Endometrium (tissue), 2 donors: ENCODE measurements around the gene PRSS58.

ENCODE experiments used
- FAIRE-seq: peaks from 2 replicates; lab custom pipeline; 2012; peaks lifted over from hg19 to GRCh38; lab: Jason Lieb, UNC
- donor health status: control.
- donor health status: control.

PRSS58 gene, protein sequence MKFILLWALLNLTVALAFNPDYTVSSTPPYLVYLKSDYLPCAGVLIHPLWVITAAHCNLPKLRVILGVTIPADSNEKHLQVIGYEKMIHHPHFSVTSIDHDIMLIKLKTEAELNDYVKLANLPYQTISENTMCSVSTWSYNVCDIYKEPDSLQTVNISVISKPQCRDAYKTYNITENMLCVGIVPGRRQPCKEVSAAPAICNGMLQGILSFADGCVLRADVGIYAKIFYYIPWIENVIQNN

DNA sequence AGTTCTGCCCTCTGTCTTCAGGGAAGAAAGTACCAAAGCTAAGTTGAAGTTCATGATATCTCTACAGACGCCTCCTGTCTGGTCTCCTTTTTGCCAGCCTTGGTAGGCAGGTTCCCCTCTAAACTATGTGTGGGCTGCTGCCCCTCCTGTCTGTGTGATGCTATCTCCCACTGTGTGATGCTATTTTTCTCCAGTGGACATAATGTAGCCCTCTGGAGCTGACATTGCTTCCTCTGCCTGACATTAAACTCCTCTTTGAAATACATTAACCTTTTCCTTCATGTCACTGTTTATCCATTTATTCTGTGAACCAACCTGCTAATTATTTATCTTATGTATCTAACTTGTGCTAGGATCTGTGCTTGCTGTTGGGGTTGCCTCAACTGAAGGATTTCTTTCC lies at the start of gene PRSS58:
Gene PRSS58, minus strand, starts transcription at position 101 of the 400 bp plus-strand sequence. CDS start 351 bp downstream, outside the sequence.
- FAIRE-seq, result no peak

GRCh38 chr7:142307246-142307900 lies 49.5 kb upstream of the PRSS58 start:
- no peak for FAIRE-seq

GRCh38 chr7:142303650-142304049 lies 45.8 kb upstream of the PRSS58 start:
- no peak for FAIRE-seq

DNA sequence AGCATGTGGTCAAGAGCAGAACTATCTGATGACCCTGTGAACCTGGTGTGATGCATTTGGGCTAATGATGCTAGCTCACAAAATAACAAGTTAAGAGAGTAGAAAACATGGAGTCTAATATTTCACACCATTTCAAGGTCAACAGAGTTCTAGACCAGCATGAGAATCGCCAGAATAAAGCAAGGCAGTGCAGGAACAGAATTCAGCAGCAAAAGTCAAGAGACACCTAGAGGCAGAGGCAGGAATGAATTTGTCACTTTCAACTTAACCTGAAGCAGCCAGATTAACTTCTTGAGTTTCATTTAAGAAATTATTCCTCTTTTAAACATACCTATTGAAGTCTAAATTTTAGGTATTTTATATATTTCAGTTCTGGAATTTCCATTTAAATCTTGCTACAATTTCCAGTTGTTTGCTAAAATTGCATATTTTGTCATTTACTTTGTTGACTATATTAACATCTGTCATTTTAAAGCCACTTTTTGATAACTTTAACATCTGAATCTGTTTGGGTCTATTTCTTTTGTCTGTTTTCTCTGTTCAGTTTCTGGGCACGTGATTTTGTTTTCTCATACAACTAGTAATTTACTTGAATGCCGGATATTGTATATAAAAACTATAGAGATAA lies 44.2 kb upstream of the PRSS58 start:
- FAIRE-seq, result no peak

DNA sequence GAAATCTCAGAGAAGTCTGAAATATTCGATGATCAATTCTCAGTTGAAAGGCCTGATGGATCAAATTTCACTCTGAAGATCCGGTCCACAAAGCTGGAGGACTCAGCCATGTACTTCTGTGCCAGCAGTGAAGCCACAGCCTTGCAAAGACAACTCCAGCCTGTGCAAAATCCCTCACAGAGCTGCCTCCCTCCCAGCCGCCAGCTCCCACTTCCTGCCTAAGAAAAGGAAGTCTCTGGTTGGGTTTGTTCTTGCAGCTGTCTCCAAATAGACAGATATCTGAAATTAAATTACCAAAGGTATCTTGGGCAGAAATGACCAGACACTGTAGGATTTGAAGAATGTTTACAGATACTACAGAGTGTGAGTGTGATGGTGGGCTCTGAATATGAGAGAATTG lies 43.4 kb upstream of the PRSS58 start:
- no peak for FAIRE-seq

GRCh38 chr7:142300689-142301088 lies 42.8 kb upstream of the PRSS58 start:
- no peak for FAIRE-seq

DNA sequence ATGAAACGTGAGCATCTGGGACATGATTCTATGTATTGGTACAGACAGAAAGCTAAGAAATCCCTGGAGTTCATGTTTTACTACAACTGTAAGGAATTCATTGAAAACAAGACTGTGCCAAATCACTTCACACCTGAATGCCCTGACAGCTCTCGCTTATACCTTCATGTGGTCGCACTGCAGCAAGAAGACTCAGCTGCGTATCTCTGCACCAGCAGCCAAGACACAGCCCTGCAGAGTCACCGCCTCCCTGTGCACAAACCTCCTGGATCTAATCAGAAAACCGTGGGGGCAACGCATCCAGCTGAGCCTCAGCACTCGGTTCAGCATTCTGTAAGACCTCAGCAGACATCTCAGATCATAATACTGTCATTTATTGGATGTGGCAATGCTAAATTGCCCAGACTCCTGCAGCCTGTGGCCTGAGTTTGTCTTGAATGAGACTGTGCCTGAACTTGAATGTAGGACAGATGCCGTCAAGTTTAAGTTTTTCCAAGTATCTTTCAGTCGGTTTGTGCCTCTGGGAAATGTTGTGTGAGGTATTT lies 41.5 kb upstream of the PRSS58 start:
- no peak for FAIRE-seq

GRCh38 chr7:142298627-142299026 lies 40.8 kb upstream of the PRSS58 start:
- no peak for FAIRE-seq

DNA sequence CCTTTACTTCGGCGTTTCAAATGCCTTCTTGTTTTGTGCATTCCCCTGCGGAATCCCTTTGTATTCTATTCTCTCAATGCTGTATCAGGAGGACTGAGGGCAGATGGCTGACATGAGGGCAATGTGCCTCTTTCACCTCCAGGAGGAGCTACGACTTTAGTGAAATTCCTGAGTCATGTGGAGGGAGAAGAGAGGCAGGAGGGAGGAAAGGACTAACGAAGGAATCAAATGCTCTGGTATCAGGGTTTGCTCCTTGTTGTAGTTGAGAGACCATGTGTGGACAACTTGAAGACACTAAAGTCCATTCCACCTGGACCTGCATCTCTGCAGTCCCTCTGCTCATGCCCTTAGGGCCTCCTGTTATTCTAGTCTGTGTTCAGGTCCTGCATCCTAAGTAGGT lies 40.2 kb upstream of the PRSS58 start:
- FAIRE-seq, result no peak

GRCh38 chr7:142280263-142280662 lies 22.4 kb upstream of the PRSS58 start:
- no peak for FAIRE-seq

DNA sequence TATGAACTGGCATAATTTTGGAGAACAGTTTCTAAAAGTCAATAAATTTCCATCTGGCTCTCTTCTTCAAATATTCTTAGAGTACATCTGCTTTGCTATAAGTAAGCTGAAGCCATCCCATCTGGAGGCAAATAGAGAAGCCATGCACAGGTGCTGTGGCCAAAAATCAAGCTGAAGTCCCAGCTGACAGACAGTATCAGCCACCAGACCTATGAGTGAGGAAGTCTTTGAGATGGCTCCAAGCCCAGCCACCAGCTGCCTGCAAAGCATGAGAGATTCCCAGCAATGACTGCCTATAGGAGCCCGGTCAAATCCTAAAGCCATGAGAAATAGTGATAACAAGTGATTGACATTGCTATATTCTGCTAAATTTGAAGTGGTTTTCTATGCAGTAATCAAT lies 21.7 kb upstream of the PRSS58 start:
- no peak for FAIRE-seq

DNA sequence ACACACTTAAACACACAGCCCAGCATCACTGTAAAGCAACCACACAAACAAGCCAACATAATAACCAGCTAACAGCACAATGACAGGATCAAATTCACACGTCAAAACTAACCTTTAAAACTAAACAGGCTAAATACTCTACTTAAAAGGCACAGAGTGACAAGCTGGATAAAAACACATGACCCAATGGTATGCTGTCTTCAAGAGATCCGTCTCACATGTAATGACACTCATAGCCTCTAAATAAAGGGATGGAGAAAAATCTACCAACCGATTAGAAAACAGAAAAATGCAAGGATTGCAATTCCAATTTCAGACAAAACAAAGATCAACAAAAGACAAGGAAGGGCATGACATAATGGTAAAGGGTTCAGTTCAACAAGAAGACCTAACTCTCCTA lies 17.2 kb upstream of the PRSS58 start:
- FAIRE-seq, result no peak

- no peak for FAIRE-seq
Measured at GRCh38 chr7:142272841-142273240, 15.0 kb upstream of the PRSS58 start.

- FAIRE-seq, result no peak
Measured at GRCh38 chr7:142263598-142264380, 5.9 kb upstream of the PRSS58 start.

GRCh38 chr7:142250705-142251104 lies 7.2 kb downstream of the PRSS58 start:
- FAIRE-seq, result no peak

DNA sequence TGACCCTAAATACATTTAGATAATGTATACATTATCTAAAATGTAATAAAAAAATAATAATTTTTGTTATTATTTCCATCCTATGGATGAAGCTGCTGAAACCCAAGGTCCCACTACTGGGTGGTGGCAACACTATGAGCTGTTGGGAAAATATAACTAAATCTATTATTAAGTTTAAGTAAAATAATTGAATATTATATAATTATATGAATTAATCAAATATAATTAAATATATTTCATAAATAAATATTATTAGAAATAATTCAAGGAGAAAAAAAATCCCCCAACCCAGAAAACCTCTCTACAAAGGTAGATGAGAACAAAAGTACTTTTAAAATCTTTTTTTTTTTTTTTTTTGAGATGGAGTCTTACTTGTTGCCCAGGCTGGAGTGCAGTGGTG lies 7.9 kb downstream of the PRSS58 start:
- no peak for FAIRE-seq

DNA sequence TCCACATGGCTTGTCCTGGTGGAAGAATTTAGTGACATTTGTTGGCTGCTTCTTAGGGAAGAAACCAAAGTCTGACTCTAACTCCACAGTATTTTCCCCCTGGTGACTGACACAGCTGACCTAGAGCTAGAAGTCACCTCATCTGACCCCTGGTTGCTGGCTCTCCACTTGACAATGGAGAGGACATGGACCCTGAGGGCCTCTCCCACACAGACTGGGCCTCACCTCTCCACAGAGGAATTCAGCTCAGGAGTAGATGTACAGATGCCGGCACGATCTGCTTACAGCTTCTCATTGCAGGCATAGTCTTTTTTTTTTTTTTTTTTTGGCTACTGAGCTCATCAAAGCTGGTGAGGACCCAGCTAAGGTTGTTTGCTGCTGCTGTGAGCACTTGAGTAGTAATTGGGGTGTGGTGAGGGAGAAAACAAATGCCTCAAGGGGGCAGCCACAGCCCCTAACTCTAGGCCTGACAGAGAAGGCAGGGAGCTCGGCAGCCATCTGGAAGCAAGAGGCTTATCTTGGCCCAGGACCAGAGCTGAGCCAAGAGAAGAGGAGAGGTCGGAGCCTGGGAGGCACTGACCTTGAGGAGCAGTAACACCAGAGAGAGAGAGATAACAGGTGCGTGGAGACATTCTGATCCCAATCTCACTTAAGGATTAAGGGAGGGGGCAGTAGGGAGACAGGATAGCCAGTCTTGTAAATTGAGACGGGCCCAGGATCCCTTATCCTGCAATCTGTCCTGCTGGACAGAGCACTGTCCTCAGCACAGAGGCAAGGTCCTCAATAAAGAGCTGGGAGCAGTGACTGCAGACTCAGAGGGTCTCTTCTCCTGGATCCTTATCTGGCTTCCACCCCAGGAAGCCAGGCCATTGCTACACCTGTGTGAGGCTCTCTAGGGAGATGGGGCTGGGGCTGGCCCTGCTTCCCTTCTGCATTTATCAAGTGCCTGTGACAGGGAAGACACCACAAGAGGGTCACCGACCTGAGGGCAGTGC lies 9.4 kb downstream of the PRSS58 start:
- no peak for FAIRE-seq

DNA sequence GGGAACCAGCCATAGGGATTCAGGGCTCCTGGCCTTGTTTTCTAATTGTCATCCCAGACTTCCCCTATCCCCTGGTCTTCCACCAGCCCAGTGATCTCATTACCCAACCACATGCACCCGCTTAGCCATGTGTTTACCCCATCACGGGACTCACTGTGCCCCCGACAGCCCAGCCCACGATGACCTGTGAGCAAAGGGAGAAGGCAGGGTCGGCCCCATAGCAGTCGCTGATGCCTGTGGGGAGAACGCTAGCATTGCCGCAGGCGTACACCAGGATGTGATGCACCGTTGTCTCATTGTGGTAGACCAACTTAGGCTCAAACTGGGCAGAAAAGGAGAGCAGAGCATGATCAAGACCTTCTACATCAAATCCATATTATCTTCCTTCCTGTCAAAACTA lies 14.0 kb downstream of the PRSS58 start:
- no peak for FAIRE-seq

GRCh38 chr7:142240546-142240945 lies 17.3 kb downstream of the PRSS58 start:
- no peak for FAIRE-seq

- no peak for FAIRE-seq
Measured at GRCh38 chr7:142231716-142232115, 26.1 kb downstream of the PRSS58 start.

DNA sequence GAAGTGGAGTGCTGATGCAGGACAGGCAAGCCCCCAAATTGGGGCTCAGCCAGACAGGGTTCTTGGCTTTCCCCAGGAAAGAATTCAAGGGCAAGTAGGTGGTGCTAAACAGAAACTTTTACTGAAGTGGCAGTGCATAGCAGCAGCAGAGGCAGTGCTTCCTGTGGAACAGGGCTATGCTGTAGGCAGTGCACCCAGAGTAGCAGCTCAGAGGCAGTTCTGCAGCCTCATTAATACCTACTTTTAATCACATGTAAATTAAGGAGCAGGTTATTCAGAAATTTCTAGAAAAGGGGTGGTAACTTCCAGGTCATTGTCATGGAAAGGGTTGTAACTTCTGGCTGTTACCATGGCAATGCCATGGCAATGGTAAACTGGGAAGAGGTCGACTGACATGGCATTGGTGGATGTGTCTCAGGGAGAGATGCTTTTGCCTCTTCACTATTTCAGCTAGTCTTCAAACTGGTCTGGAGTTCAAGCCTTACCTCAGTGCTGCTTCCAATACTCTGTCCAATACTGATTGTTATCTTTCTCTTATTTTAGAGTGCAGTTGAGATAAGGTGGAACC lies 29.2 kb downstream of the PRSS58 start:
- no peak for FAIRE-seq
